Mucosa of stomach (tissue), 1 donor: ENCODE results near the gene TEX22.

ENCODE experiments used
- H3K27me3 ChIP-seq: one replicate; pipeline ENCODE4 v1.7.0; 2013; ENCODE audit warnings: mild to moderate bottlenecking, low read length; ENCODE audit not compliant: control insufficient read depth, insufficient read depth
- H3K36me3 ChIP-seq: one replicate; pipeline ENCODE4 v1.7.0; 2013; ENCODE audit warnings: low read length; ENCODE audit not compliant: control insufficient read depth, insufficient read depth
- H3K4me1 ChIP-seq: one replicate; pipeline ENCODE4 v1.7.0; 2013; ENCODE audit warnings: mild to moderate bottlenecking, low read length; ENCODE audit not compliant: control insufficient read depth, insufficient read depth
- H3K4me3 ChIP-seq: one replicate; pipeline ENCODE4 v1.7.0; 2013; ENCODE audit warnings: low read length
- H3K9ac ChIP-seq: one replicate; pipeline ENCODE4 v1.7.0; 2013; ENCODE audit warnings: mild to moderate bottlenecking, low read length, moderate library complexity
- H3K9me3 ChIP-seq: one replicate; pipeline ENCODE4 v1.7.0; 2013; ENCODE audit warnings: mild to moderate bottlenecking, low read length, moderate library complexity; ENCODE audit not compliant: control insufficient read depth
- donor health status: Pancreatic carcinoma.

The TEX22 gene

GRCh38 chr14:105368426-105368825, 29.9 kb upstream of the TEX22 start:
- no peaks in the 10 kb centered on the region for H3K36me3 ChIP-seq
- H3K4me1 ChIP-seq: peaks cover 7% of the 10 kb centered on the region

GRCh38 chr14:105368910-105369652, 29.3 kb upstream of the TEX22 start:
- Histone ChIP-seq H3K9ac (no peak overlapping the region), H3K4me1 (peaks cover 7% of the 10 kb centered on the region), H3K9me3 (no peaks in the 10 kb centered on the region), H3K36me3 (no peaks in the 10 kb centered on the region), H3K27me3 (no peaks in the 10 kb centered on the region), H3K4me3 (no peak overlapping the region)

More at GRCh38 chr14:105368426-105368825, 29.9 kb upstream of the TEX22 start:
- H3K9ac ChIP-seq: no peak overlapping the region
- H3K4me3 ChIP-seq: no peak overlapping the region
- no peaks in the 10 kb centered on the region for H3K27me3 ChIP-seq
- H3K9me3 ChIP-seq: no peaks in the 10 kb centered on the region

- Histone ChIP-seq H3K9me3 (no peaks in the 10 kb centered on the region), H3K27me3 (no peaks in the 10 kb centered on the region), H3K4me1 (peaks cover 4% of the 10 kb centered on the region), H3K4me3 (no peak overlapping the region), H3K9ac (no peak overlapping the region), H3K36me3 (no peaks in the 10 kb centered on the region)
These were observed 28.7 kb upstream of the TEX22 start for GRCh38 chr14:105369653-105370040.

- no peak overlapping the region for H3K9ac ChIP-seq
- H3K4me1 ChIP-seq: peaks cover 7% of the 10 kb centered on the region
- H3K36me3 ChIP-seq: no peaks in the 10 kb centered on the region
- no peaks in the 10 kb centered on the region for H3K9me3 ChIP-seq
- no peaks in the 10 kb centered on the region for H3K27me3 ChIP-seq
- H3K4me3 ChIP-seq: no peak overlapping the region
These were observed 23.9 kb upstream of the TEX22 start for GRCh38 chr14:105374389-105374788.

GRCh38 chr14:105375635-105376057, 22.7 kb upstream of the TEX22 start:
- H3K9me3 ChIP-seq: no peaks in the 10 kb centered on the region
- H3K36me3 ChIP-seq: no peaks in the 10 kb centered on the region
- peaks cover 7% of the 10 kb centered on the region for H3K4me1 ChIP-seq
- H3K9ac ChIP-seq: no peak overlapping the region
- no peaks in the 10 kb centered on the region for H3K27me3 ChIP-seq
- no peak overlapping the region for H3K4me3 ChIP-seq

GRCh38 chr14:105376521-105377440, 21.6 kb upstream of the TEX22 start:
- no peaks in the 10 kb centered on the region for H3K36me3 ChIP-seq
- peaks cover 7% of the 10 kb centered on the region for H3K4me1 ChIP-seq
- no peaks in the 10 kb centered on the region for H3K27me3 ChIP-seq
- H3K9me3 ChIP-seq: no peaks in the 10 kb centered on the region
- H3K9ac ChIP-seq: no peak overlapping the region
- H3K4me3 ChIP-seq: no peak overlapping the region

- Histone ChIP-seq H3K4me1 (peaks cover 7% of the 10 kb centered on the region), H3K36me3 (no peaks in the 10 kb centered on the region), H3K27me3 (no peaks in the 10 kb centered on the region), H3K4me3 (no peak overlapping the region), H3K9ac (no peak overlapping the region), H3K9me3 (no peaks in the 10 kb centered on the region)
These were observed 20.7 kb upstream of the TEX22 start for GRCh38 chr14:105377555-105378182.

- H3K36me3 ChIP-seq: no peaks in the 10 kb centered on the region
- H3K4me1 ChIP-seq: peaks cover 7% of the 10 kb centered on the region
- no peaks in the 10 kb centered on the region for H3K27me3 ChIP-seq
- no peak overlapping the region for H3K9ac ChIP-seq
- H3K4me3 ChIP-seq: no peak overlapping the region
- no peaks in the 10 kb centered on the region for H3K9me3 ChIP-seq
These were observed 20.1 kb upstream of the TEX22 start for GRCh38 chr14:105378199-105378598.

GRCh38 chr14:105378873-105379685, 19.3 kb upstream of the TEX22 start:
- no peak overlapping the region for H3K9ac ChIP-seq

GRCh38 chr14:105379946-105380345, 18.4 kb upstream of the TEX22 start:
- Histone ChIP-seq H3K36me3 (no peaks in the 10 kb centered on the region), H3K27me3 (no peaks in the 10 kb centered on the region), H3K4me1 (peaks cover 7% of the 10 kb centered on the region)

More at GRCh38 chr14:105378873-105379685, 19.3 kb upstream of the TEX22 start:
- Histone ChIP-seq H3K36me3 (no peaks in the 10 kb centered on the region), H3K4me1 (peaks cover 7% of the 10 kb centered on the region), H3K9me3 (no peaks in the 10 kb centered on the region), H3K4me3 (no peak overlapping the region), H3K27me3 (no peaks in the 10 kb centered on the region)

GRCh38 chr14:105380756-105381155, 17.6 kb upstream of the TEX22 start:
- Histone ChIP-seq H3K36me3 (no peaks in the 10 kb centered on the region), H3K4me3 (no peak overlapping the region), H3K9me3 (no peaks in the 10 kb centered on the region), H3K27me3 (no peaks in the 10 kb centered on the region), H3K4me1 (peaks cover 7% of the 10 kb centered on the region), H3K9ac (no peak overlapping the region)

More at GRCh38 chr14:105379946-105380345, 18.4 kb upstream of the TEX22 start:
- Histone ChIP-seq H3K9me3 (no peaks in the 10 kb centered on the region), H3K9ac (no peak overlapping the region), H3K4me3 (no peak overlapping the region)
